HG02870 (cell line): ENCODE results near the gene EPB41L2.
"Not testable (repeated sequence)": the region's sequence is repeated elsewhere in the genome, so short reads cannot be mapped to it uniquely, and the experiment has no call there.

Experiments
- ATAC-seq: cut with Tn5 transposase; IDR thresholded peaks from one replicate; pipeline ENCODE4 v1.9.1; 2021; ENCODE audit warnings: mild to moderate bottlenecking, moderate library complexity; ENCODE audit not compliant: unreplicated experiment

The EPB41L2 gene

GRCh38 chr6:130824978-130825694 lies 237.9 kb downstream of the EPB41L2 start:
- no peak for ATAC-seq

- no peak for ATAC-seq
Measured at GRCh38 chr6:130822736-130823135, 240.3 kb downstream of the EPB41L2 start.

GRCh38 chr6:130815200-130816071 lies 247.6 kb downstream of the EPB41L2 start:
- ATAC-seq = no peak

GRCh38 chr6:130814506-130814905 lies 248.5 kb downstream of the EPB41L2 start:
- ATAC-seq = no peak

- ATAC-seq = no peak
Measured at GRCh38 chr6:130811932-130812331, 251.1 kb downstream of the EPB41L2 start.

DNA sequence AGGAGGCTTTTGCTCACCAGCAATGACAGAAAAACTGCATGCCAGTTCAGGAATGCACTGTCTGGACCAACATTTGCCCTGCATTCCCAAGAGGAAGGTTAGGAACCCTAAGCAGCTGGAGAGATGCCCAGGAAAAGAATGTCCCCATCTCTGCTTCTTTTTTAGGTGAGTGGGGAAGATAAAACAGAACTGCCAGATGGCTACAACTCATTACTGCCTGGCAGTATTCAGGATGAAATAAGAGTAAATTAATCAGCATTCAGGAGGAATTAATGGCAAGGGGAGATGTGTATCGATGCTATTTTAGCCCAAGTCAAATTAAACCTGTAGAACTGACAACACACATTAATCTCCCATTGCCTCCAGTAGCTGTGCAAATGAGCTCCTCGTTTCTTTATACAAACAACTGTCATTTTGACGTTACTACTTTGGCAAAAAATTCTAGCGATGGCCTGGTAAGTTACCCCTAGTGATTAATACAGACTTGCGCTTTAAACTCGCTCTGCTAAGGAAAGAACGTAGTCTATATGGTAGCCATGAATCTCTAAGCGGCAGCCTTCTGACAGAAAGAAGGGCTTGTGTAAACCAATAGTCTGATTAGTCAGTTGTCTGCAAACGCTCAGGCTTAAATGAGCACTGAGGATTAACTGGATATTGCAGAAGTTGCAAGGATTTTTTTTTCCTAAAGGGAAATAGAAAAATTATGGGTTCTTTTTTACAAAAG lies 252.6 kb downstream of the EPB41L2 start:
- no peak for ATAC-seq

GRCh38 chr6:130801368-130801767 lies 261.7 kb downstream of the EPB41L2 start:
- not testable (repeated sequence) for ATAC-seq

- no peak for ATAC-seq
Measured at GRCh38 chr6:130797061-130797460, 266.0 kb downstream of the EPB41L2 start.

GRCh38 chr6:130796313-130796905 lies 266.6 kb downstream of the EPB41L2 start:
- no peak for ATAC-seq

DNA sequence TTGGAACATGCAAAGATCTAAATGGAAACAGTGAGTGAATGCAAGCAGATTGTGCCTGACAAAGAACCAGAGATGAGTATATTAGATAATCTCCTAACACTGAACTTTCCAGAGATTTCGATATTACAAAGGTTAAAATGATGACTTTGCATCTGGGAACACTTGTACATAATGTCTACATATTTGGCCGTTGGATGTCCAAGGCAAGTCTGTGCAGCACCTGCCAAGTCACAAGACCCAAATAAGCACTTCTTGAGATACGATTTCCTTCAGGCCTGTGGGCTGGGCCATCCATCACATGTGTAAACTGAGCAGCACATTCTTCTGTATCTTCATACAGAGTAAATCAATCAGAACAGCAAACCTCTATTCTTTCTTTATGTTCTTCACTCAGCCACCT lies 268.3 kb downstream of the EPB41L2 start:
- no peak for ATAC-seq

- ATAC-seq = no peak
Measured at GRCh38 chr6:130794010-130794697, 268.9 kb downstream of the EPB41L2 start.
